GM21619 (cell line): Measurements from ENCODE around the gene COG3.

ENCODE experiments used
- ATAC-seq: cut with Tn5 transposase; IDR thresholded peaks from one replicate; pipeline ENCODE4 v1.9.1; 2021; ENCODE audit not compliant: unreplicated experiment

The COG3 gene

GRCh38 chr13:45447050-45447661 lies 17.6 kb upstream of the COG3 start:
- ATAC-seq, result no peak

- ATAC-seq, result no peak
Observed at GRCh38 chr13:45448965-45449559, 15.7 kb upstream of the COG3 start.

- no peak for ATAC-seq
Observed at GRCh38 chr13:45451282-45451681, 13.5 kb upstream of the COG3 start.

GRCh38 chr13:45454204-45454603 lies 10.5 kb upstream of the COG3 start:
- ATAC-seq, result no peak

- ATAC-seq, result no peak
Observed at GRCh38 chr13:45456196-45456972, 8.4 kb upstream of the COG3 start.

GRCh38 chr13:45464141-45464686 lies 525 bp upstream of the COG3 start:
- ATAC-seq, result no peak

- no peak for ATAC-seq
Observed at GRCh38 chr13:45466359-45466758, 1.6 kb downstream of the COG3 start.

- no peak for ATAC-seq
Observed at GRCh38 chr13:45468635-45469034, 3.9 kb downstream of the COG3 start.

GRCh38 chr13:45472171-45472705 lies 7.5 kb downstream of the COG3 start:
- no peak for ATAC-seq

GRCh38 chr13:45473627-45474026 lies 8.9 kb downstream of the COG3 start:
- ATAC-seq, result no peak

GRCh38 chr13:45474584-45475454 lies 10.1 kb downstream of the COG3 start:
- no peak for ATAC-seq

GRCh38 chr13:45479661-45480060 lies 14.9 kb downstream of the COG3 start:
- ATAC-seq, result no peak

GRCh38 chr13:45481688-45482087 lies 16.9 kb downstream of the COG3 start:
- ATAC-seq, result no peak

- no peak for ATAC-seq
Observed at GRCh38 chr13:45482571-45483173, 17.9 kb downstream of the COG3 start.

- no peak for ATAC-seq
Observed at GRCh38 chr13:45487604-45488003, 22.9 kb downstream of the COG3 start.

- ATAC-seq, result no peak
Observed at GRCh38 chr13:45490068-45490467, 25.3 kb downstream of the COG3 start.

GRCh38 chr13:45492538-45492937 lies 27.8 kb downstream of the COG3 start:
- ATAC-seq, result no peak

- no peak for ATAC-seq
Observed at GRCh38 chr13:45496942-45497341, 32.2 kb downstream of the COG3 start.

- no peak for ATAC-seq
Observed at GRCh38 chr13:45500492-45501174, 35.9 kb downstream of the COG3 start.

- ATAC-seq, result no peak
Observed at GRCh38 chr13:45501175-45501526, 36.4 kb downstream of the COG3 start.
